ENCODE data around the gene FAM234B. TPM values are rescaled to one million over a fixed set of nuclear protein-coding genes. Genes with fewer than 3 reads are reported as not detected.

FAM234B gene
- polyA plus RNA-seq, 3 donors: 1.6 to 3.2 (median 2.0) TPM

- no peaks in the 10 kb centered on the region for H3K9me3 Mint-ChIP-seq
- no CpG with 5 or more reads among the region's 2 CpGs for WGBS (ENCODE audit: insufficient coverage)
- Histone ChIP-seq H4K20me1 (ENCODE audit: insufficient read depth, low read length) (no peaks in the 10 kb centered on the region), H3K4me1 (ENCODE audit: control insufficient read depth in 1 of 2, insufficient read depth in 2 of 2, low read length in 2 of 2) (peaks cover 48 to 55% of the 10 kb centered on the region in 2 donors), H3K36me3 (replicated peaks in 1 of 2; ENCODE audit: control insufficient read depth in 1 of 2, insufficient read depth in 2 of 2, low read length in 2 of 2) (no peaks in the 10 kb centered on the region), H3K27me3 (ENCODE audit: control insufficient read depth in 2 of 2, insufficient read depth in 2 of 2, low read length in 2 of 2) (no peaks in the 10 kb centered on the region), H2AFZ (ENCODE audit: insufficient read depth, low read depth, low read length, poor library complexity, severe bottlenecking) (no peak overlapping the region), H3K79me2 (ENCODE audit: insufficient read depth, low read length) (peaks cover 66% of the 10 kb centered on the region), H3K9me3 (replicated peaks in 1 of 2; ENCODE audit: control insufficient read depth in 1 of 2, insufficient read depth in 1 of 2, low read length in 2 of 2) (no peaks in the 10 kb centered on the region), H3K4me3 (replicated peaks in 1 of 3; ENCODE audit: low read depth in 2 of 3, low read length in 3 of 3) (no peak overlapping the region), H3K27ac (ENCODE audit: low read depth in 1 of 2, low read length in 2 of 2) (no peak overlapping the region), H3K9ac (ENCODE audit: insufficient read depth, low read length, poor library complexity, severe bottlenecking) (no peak overlapping the region), H3K4me2 (replicated peaks; ENCODE audit: extremely low read depth, low read length, poor library complexity, severe bottlenecking) (no peak overlapping the region)
- intact Hi-C loops (cut with micrococcal nuclease): no loop called here
- H3K36me3 Mint-ChIP-seq: peaks cover 6 to 15% of the 10 kb centered on the region in 2 donors
- peaks cover 66% of the 10 kb centered on the region for H3K4me1 Mint-ChIP-seq
- DNase-seq: no peak
- TF ChIP-seq CTCF (IDR thresholded peaks at IDR 0.05): no peak
- H3K27me3 Mint-ChIP-seq (ENCODE audit: low read depth in 3 of 3): no peaks in the 10 kb centered on the region
- H3K27ac Mint-ChIP-seq: peak overlapping the region in 1 of 7 donors; percentile 78
- H3K4me3 Mint-ChIP-seq: no peak overlapping the region
These were observed 46.4 kb upstream of the FAM234B start for GRCh38 chr12:12997734-12998133.

GRCh38 chr12:12998248-12998647, 45.9 kb upstream of the FAM234B start:
- Mint-ChIP-seq H3K9me3 (no peaks in the 10 kb centered on the region), H3K4me3 (no peak overlapping the region), H3K27me3 (ENCODE audit: low read depth in 3 of 3) (no peaks in the 10 kb centered on the region), H3K36me3 (peaks cover 6 to 19% of the 10 kb centered on the region in 2 donors), H3K4me1 (peaks cover 68% of the 10 kb centered on the region), H3K27ac (no peak overlapping the region)
- H3K4me3 ChIP-seq (replicated peaks in 1 of 3; ENCODE audit: low read depth in 2 of 3, low read length in 3 of 3): peak overlapping the region in 1 of 3 experiments; percentile 91
- no peak overlapping the region for H2AFZ ChIP-seq (ENCODE audit: insufficient read depth, low read depth, low read length, poor library complexity, severe bottlenecking)
- no peaks in the 10 kb centered on the region for H3K36me3 ChIP-seq (replicated peaks in 1 of 2; ENCODE audit: control insufficient read depth in 1 of 2, insufficient read depth in 2 of 2, low read length in 2 of 2)
- WGBS (ENCODE audit: insufficient coverage): 100% methylated on average over 2 of the region's 4 CpGs
- no peak overlapping the region for H3K27ac ChIP-seq (ENCODE audit: low read depth in 1 of 2, low read length in 2 of 2)
- DNase-seq: no peak
- H3K4me2 ChIP-seq (replicated peaks; ENCODE audit: extremely low read depth, low read length, poor library complexity, severe bottlenecking): peak overlapping the region; percentile 12
- peaks cover 67% of the 10 kb centered on the region for H3K79me2 ChIP-seq (ENCODE audit: insufficient read depth, low read length)
- no peaks in the 10 kb centered on the region for H3K27me3 ChIP-seq (ENCODE audit: control insufficient read depth in 2 of 2, insufficient read depth in 2 of 2, low read length in 2 of 2)
- no peak overlapping the region for H3K9ac ChIP-seq (ENCODE audit: insufficient read depth, low read length, poor library complexity, severe bottlenecking)
- H3K4me1 ChIP-seq (ENCODE audit: control insufficient read depth in 1 of 2, insufficient read depth in 2 of 2, low read length in 2 of 2): peaks cover 46 to 52% of the 10 kb centered on the region in 2 donors
- H4K20me1 ChIP-seq (ENCODE audit: insufficient read depth, low read length): no peaks in the 10 kb centered on the region
- TF ChIP-seq CTCF (IDR thresholded peaks at IDR 0.05): no peak
- intact Hi-C loops (cut with micrococcal nuclease): no loop called here
- no peaks in the 10 kb centered on the region for H3K9me3 ChIP-seq (replicated peaks in 1 of 2; ENCODE audit: control insufficient read depth in 1 of 2, insufficient read depth in 1 of 2, low read length in 2 of 2)
